IPS-NIHi7 (cell line): ENCODE data around the gene ATAD5.
A peak's percentile ranks its signal among the peaks of the same experiment; 100 is the strongest.
"Not testable (repeated sequence)": the region's sequence is repeated elsewhere in the genome, so short reads cannot be mapped to it uniquely, and the experiment has no call there.

Experiments
- DNase-seq: peaks from one replicate; pipeline ENCODE4 v3.0.0; 2012; ENCODE audit warnings: mixed read lengths; ENCODE audit errors: extremely low spot score

ATAD5 gene

DNA sequence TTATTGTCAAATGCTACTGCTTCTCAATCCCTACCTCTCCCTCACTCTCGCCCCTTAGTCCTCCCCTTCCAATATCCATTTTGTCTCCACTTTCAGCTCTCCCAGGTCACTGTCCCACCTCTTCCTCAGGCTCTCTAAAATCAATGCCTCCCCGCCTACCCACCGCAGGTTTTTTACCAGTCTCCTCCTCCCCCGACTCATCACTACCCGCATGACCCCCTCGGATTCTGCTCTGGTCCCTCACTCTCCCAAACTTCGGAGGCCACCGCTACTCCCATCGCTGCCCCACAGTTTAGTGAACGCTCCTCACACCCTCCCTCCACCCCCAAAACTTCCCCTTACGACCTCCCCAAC is 7.8 kb upstream of the ATAD5 start:
- DNase-seq, result peak; percentile 67

DNA sequence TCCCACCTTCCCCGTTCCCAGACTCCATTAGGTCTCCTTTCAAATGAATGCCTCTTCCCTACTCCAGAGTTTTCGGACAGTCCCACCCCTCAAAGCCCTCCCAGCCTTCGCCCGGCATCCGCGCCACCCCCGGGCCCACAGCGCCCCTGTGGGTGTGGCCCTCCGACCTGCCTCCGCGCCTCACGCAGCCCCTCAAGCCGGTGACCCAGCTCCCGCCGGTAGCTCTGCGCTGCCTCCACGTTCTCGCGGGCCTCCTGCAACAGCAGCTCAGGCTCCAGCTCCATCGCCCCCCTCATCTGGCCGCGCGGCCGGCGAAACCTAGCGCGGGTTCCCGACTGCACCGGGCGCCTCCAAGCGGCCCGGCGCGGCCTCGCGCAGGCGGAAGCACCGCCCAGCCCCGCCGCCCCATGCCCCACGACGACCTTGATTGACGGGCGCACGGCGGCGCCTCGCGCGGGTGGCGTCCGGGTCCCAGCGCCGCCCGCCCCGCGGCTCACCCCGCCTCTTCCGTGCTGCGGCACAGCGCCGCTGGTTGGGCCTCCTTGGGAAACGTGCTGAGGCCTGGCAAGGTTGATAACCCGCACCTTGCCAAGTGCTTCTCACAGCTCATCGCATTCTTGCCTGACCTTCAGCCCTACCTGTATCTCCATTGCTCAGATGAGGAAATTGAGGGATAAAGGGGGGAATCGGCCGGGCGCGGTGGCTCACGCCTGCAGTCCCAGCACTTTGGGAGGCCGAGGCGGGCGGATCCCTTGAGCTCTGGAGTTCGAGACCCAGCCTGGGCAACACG is 7.2 kb upstream of the ATAD5 start, which contains the start of gene CRLF3:
Gene CRLF3 (minus strand): TSS at position 337 of the 790 bp plus-strand sequence. CDS start 41 bp downstream, at position 296.
- DNase-seq, result peak; percentile 98

DNA sequence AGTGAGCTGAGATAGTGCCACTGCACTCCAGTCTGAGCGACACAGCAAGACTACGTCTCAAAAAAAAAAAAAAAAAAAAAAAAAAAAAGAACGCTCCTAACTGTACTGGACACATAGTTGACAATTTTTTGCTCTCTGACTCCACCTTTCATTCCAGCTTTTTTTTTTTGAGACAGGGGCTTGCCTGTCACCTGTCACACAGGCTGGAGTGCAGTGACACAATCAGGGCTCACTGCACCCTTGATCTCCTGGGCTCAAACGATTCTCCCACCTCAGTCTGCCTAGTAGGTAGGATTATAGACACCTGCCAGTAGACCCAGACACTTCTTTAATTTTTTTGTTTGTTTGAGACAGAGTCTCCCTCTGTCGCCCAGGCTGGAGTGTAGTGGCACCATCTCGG is 4.7 kb upstream of the ATAD5 start:
- DNase-seq, result no peak

DNA sequence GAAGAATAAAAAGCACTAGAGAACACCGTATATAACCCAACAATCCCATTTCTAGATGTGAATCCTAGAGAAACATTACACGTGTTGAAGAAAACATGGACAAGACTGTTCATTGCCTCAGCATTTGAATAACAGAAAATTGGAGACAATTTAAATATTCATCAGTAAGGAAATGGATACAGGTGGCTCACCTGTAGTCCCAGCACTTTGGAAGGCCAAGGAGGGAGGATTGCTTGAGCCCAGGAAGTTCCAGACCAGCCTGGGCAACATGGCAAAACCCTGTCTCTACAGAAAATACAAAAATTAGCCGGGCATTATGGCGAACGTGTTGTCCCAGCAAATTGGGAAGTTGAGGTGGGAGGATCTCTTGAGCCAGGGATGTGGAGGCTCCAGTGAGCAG is 2.7 kb upstream of the ATAD5 start:
- no peak for DNase-seq

DNA sequence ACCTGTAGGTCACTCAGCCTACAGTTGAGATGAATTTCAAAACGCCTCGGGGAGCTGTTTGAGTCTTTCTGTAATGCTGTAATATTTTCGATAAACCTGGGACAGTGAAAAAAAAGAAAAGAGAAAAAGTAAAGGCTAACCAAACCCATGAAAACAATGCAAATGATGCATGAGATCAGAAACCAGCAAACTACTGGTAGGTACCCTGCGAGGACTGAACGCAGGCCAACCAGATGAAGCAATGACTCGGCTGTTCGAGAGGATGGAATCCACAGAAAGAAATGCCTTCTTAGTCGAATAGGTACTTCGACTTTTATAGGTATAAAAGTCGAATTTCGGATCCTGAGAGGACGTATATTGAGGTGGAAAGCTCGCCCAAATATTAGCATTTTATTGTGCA is 509 bp upstream of the ATAD5 start:
- peak; percentile 52 for DNase-seq

DNA sequence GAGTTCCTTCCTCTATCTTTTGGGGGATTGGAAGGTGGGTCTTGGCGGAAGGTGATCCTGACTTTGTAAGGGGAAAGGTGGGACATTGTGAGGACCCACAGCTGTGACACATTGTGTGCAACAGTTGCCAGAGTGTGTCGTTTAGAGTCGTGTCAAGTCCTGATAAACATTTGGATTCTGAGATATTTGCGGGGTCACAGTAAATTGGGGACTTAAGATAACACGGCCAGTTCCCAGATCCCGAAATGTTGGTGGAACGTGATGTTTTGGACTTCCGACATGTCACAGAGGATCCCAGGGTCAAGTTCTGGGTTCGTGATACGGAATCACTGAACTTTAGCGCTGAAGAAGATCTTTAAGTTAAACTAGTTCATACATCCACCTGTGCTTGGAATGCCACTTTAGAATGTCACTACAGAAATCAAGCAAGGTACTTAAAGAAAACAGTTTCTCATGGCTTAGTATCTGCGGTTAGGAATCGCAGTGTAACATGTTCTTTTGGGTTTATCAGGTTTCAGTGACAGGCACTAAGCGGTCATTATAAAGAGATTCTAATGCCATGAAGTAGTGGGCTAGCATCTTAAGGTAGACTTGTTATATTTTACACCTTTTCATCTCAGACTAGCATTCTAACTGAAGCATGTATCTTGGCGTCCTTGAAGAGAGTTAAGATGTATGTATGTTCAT is 815 bp downstream of the ATAD5 start:
- no peak for DNase-seq

DNA sequence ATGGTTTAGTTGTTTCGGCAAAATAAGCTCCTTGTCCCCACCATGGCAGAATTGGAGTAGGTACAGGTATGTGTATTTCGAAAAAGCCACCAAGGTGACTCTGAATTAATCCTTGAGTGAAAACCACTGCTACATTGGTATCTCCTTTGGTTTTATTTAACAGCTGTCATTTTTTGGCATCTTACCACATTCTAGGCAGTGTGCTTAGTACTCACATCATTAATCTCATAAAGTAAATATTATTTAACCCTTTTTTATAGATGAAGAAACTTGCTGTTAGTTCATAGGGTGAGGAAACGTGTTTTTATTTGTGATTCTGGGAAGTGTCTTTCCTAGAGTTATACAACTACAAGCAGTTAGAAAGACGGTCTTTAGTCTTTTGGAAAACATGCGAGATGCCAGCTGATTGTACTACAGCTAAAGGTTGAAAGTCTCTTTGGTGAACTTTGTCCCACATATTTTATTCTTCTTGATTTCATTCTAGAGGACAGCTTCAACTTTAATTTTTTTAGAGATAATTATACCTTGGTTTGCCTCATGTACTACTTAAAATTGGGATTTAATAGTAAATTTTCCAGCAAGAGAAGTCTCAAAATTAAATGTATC is 6.5 kb downstream of the ATAD5 start:
- no peak for DNase-seq

DNA sequence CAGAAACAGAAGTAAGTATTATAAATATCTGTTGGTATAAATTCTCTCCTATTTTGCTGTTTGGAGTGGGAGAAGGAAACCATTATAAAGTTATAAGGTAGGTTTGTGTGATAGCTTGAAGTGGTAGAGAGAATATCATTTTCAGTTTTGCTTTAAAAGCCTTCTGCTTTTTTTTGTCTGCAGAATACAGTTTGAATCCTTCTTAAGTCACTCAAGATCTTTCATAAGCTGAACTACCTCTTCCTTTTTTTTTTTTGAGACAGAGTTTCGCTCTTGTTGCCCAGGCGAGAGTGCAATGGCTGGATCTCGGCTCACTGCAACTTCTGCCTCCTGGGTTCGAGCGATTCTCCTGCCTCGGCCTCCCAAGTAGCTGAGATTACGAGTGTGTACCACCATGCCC is 9.0 kb downstream of the ATAD5 start:
- DNase-seq, result no peak

DNA sequence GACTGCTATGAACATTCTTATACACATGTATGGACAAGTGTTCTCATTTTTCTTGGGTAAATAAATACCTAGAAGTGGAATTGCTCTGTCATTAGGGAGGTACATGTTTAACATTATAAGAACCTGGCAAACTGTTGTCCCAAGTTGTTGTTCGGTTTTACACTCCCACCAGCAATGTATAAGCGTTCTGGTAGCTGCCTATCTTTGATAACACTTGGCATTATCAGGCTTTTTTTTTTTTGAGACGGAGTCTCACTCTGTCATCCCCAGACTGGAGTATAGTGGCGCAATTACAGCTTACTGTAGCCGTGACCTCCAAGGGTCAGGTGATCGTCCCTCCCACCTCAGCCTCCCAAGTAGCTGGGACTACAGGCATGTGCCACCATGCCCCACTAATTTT is 16.3 kb downstream of the ATAD5 start:
- DNase-seq, result no peak

DNA sequence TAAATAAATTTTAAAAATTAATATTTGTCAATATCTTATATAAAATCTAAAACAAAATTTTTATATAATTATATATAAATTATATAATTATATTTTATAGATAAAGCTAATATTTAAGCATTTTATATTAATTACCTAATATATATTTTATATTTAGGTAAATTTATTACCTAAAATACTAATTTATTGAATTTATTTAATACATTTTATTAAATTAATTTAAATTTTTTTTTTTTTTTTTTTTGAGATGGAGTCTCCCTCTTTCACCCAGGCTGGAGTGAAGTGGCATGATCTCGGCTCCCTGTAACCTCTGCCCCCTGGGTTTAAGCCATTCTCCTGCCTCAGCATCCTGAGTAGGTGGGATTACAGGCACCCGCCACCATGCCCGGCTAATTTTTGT is 22.4 kb downstream of the ATAD5 start:
- DNase-seq, result no peak

DNA sequence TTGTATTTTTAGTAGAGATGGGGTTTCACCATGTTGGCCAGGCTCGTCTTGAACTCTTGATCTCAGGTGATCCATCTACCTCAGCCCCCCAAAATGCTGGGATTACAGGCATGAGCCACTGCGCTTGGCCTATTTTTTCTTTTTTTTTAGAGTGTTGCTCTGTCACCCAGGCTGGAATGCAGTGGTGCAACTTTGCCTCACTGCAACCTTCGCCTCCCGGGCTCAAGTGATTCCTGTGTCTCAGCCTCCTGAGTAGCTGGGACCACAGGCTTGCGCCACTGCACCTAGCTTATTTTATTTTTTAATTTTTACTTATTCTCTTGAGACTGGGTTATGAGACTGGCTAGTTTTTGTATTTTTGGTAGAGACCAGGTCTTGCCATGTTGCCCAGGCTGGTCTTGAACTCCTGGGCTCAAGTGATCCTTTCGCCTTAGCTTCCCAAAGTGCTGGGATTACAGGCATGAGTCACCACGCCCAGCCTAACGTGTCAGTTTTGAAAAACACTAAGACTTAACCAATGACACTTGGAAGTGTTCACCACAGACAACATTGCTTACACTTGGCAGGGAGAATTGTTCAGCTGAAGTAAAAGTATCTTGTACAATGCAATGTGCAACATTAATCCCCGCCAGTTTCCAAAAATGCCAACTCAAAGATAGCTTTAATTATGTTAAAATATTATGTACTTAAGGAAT is 26.9 kb downstream of the ATAD5 start:
- DNase-seq, result no peak

DNA sequence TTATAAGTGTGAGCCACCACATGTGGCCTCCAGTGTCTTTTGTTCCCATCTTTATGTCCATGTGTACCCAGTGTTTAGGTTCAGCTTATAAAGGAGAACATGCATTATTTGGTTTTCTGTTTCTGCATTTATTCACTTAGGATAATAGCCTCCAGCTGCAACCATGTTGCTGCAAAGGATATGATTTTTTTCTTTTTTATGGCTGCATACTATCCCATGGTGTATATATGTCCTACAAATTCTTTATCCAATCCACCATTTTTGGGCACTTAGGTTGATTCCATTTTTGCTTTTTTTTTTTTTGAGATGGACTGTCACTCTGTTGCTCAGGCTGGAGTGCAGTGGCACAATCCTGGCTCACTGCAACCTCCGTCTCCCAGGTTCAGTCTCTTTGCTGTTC is 32.9 kb downstream of the ATAD5 start:
- DNase-seq, result no peak

DNA sequence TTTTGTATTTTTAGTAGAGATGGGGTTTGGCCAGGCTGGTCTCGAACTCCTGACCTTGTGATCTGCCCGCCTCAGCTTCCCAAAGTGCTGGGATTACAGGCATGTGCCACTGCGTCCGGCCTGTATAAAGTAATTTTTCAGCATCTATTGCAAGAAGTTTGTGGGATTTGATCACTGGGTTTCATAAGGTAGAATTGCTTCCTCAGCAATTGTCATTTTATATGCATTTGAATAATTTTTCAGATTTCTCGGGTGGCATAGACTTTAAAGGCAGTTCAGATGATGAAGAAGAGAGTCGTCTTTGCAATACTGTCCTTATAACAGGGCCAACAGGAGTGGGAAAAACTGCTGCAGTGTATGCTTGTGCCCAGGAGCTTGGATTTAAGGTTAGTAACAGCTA is 37.2 kb downstream of the ATAD5 start:
- DNase-seq, result no peak

DNA sequence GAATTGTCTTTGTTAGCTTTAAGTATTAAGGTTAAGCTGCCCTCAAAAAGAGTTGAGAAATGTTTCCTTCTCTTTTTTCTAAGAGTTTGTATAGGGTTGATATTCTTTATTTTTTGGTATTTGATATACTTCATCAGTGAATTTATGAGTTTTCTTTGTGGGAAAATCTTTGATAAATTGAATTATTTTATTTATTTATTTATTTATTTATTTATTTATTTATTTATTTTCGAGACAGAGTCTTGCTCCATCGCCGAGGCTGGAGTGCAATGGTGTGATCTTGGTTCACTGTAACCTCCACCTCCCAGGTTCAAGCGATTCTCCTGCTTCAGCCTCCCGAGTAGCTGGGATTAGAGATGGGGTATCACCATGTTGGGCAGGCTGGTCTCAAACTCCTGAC is 54.4 kb downstream of the ATAD5 start:
- no peak for DNase-seq

DNA sequence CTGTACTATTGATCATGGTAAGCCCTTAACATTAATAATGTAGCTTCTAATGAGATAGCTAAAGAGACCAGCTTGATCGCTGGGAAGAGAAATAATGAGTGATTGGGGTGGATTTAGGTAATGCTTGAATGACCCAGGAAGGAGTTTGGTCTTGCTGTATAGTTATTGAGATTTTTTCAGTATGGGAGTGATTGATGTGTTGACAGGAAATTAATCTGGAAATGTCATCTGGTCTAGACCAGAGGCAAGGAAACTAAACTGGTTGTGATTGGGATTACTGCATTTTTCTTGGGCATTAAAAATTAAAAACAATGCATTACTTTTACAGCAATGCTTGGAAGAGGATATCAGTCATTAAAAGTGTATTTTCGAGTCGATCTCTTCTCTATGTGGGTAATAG is 62.5 kb downstream of the ATAD5 start:
- DNase-seq, result no peak

DNA sequence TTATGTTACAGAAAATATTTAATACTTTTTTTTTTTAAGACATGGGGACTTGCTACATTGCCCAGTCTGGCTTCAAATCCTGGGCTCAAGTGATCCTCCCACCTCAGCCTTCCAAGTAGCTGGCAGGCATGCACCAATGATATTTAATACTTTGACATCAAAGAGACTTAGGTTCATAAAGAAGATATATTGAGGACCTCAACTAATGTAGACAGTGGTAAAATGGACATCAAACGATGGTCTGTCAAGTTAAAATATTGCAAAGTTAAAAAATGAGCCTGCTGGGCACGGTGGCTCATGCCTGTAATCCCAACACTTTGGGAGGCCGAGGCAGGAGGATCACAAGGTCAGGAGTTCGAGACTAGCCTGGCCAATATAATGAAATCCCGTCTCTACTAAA is 65.5 kb downstream of the ATAD5 start:
- DNase-seq, result no peak

DNA sequence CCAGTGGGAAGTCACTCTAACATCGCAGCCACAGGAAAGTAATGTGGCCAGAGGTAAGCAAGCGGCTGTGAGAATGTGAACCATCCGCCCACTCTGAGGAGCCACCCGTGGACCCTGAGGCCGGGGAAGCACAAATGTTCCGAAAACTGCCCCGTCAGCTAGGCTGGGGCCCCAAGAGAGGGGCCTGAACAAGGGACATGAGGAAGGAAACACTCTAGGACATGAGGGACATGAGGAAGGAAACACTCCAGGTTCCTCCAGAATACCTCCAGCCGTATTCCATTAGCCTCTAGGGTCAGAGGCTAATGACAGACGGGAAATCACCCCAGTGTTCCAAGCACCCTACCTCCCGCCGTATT is 74.0 kb downstream of the ATAD5 start:
- DNase-seq, result peak; percentile 22

DNA sequence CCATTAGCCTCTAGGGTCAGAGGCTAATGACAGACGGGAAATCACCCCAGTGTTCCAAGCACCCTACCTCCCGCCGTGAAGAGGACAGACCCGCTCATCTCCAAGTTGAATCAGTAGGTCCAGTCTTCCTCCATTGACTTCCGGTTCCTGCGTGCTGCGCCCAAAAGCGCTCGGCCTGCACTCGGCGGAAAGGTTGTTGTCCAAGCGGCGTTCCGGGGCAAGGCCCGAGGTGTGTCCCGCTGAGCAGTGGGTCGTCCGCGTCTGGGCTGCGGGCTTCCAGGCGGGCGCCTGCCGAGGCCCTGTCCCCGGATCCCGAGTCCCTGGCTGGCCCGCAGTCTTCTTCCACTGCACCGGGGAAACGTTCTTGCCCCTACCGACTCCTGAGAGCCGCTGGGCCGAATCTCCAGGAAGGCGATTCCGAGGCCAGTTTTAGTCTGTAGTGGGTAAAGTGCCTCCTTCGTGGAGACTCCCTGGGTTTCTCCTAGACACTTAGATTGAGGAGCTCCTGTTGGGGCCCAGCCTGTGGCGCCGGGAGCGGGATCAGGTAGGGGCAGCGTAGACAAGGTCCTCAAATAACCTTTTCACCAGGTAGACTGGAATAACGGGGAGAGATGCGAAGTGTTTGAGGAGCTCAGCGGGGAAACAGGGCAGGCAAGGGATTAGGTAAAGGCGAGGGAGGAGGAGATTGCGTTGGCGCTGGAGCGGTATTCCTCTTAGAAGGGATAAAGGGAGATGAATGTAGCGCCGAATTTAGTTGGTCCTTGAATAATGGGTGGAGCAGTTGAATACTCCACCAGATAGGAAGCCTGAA is 74.5 kb downstream of the ATAD5 start, which contains the start of gene TEFM:
Gene TEFM (minus strand): TSS at position 138 of the 811 bp plus-strand sequence. CDS start 40 bp downstream, at position 98.
- peak; percentile 94 for DNase-seq

DNA sequence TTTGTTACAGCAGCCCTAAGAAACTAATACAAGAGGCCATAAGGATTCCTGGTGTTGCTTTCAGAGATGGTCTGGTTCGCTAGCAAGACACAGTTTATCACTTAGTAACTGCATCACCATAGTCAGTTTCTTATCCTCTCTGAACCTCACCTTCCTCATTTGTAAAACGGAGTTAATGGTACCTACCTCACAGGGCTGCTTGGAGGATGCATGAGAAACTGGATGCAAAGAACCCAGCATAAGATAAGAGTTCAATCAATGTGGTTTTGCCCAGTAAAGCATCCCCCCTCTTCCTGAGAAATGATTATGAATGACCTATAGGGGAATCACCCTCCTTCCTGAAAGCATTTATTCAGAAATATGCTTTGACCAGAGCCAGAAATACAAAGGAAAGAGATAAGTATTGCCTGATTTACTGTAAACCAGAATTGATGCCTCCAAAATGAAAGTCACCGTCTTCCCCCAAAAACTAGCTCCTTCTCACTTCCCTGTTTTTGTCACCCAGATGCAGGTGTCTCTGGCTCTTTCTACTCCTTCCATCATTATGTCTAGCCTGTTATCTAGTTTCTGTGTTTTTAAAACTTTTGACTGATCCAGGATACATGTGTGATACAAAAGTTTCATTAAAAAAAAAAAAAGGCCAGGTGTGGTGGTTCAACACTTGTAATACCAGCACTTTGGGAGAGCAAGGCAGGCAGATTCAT is 77.1 kb downstream of the ATAD5 start:
- no peak for DNase-seq

DNA sequence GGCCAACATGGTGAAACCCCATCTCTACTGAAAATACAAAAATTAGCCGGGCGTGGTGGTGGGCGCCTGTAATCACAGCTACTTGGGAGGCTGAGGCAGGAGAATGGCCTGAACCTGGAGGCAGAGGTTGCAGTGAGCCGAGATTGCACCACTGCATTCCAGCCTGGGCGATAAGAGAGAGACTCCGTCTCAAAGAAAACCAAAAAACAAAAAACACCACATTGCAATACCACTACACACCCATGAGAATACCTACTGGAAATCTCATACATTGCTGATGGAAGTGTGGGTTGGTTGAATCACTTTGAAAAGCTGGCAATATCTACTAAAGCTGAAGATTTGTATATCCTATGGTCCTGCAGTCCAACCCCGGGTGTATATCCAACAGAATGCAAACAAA is 78.4 kb downstream of the ATAD5 start:
- DNase-seq, result not testable (repeated sequence)

DNA sequence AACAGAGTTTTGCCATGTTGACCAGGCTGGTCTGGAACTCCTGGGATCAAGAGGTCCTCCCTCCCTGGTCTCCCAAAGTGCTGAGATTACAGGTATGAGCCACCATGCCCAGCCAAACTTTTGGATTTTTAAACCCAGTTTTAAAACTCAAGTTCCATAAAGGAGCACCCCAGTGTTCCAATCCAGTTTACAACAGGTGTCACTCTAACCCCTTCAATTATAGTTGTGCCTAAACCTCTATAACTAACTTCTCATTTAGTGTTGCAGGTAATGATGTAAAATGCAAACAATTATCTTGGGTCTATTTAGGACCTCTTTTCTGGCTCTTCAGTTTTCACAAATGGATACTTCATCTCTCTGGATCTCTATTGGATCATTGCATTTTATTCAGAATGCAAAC is 82.2 kb downstream of the ATAD5 start:
- DNase-seq, result no peak
